GM18498 (cell line): Measurements from ENCODE around the gene MRGPRX2.

Experiments
- ATAC-seq: cut with Tn5 transposase; IDR thresholded peaks from one replicate; pipeline ENCODE4 v1.9.1; 2021; ENCODE audit warnings: mild to moderate bottlenecking, moderate library complexity; ENCODE audit not compliant: unreplicated experiment

MRGPRX2 gene

GRCh38 chr11:19013181-19013857 lies 47.2 kb downstream of the MRGPRX2 start:
- no peak for ATAC-seq

GRCh38 chr11:19012636-19013035 lies 47.9 kb downstream of the MRGPRX2 start:
- ATAC-seq: no peak
